ENCODE results near the gene COX11. TPM values are rescaled to one million over a fixed set of nuclear protein-coding genes. Genes with fewer than 3 reads are reported as not detected.

Gene COX11
- total and polyA plus RNA-seq, 2 donors from 2014 or later: 52.7 to 64.9 TPM

DNA sequence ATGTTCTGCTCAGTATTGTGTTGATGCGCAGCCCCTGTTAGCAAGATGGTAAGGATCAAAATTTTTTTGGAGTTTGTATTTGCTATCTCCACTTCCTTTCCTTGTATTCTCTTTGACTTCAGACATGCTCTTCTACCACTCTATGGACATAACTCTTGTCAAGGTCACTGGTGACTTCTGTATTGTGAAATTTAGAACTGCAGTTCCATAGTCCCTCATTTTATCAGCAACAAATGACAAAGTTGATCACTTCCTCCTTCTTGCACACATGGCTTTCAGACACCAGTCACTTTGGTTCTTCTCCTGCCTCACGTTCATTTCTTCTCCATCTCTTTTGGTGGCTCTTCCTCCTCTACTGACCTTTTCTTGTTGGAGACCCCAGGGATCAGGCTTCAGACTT, 21.1 kb downstream of the COX11 start:
- Histone ChIP-seq H3K9ac (ENCODE audit: low read length in 3 of 3) (no peak overlapping the region), H3K27me3 (ENCODE audit: control insufficient read depth, insufficient read depth, low read length) (no peaks in the 10 kb centered on the region), H3K9me3 (ENCODE audit: control insufficient read depth in 2 of 3, insufficient read depth in 1 of 3, low read length in 3 of 3) (no peaks in the 10 kb centered on the region), H3K4me3 (ENCODE audit: low read length in 3 of 3) (no peak overlapping the region), H3K4me1 (ENCODE audit: control insufficient read depth in 2 of 3, insufficient read depth in 2 of 3, low read depth in 1 of 3, low read length in 3 of 3) (no peaks in the 10 kb centered on the region), H3K27ac (ENCODE audit: low read depth in 2 of 2, low read length in 2 of 2) (no peak overlapping the region), H3K36me3 (ENCODE audit: control insufficient read depth in 2 of 3, insufficient read depth in 3 of 3, low read length in 3 of 3) (peaks cover 0 to 10% (median 0%) of the 10 kb centered on the region in 3 donors)
- TF ChIP-seq, protein P1, sequence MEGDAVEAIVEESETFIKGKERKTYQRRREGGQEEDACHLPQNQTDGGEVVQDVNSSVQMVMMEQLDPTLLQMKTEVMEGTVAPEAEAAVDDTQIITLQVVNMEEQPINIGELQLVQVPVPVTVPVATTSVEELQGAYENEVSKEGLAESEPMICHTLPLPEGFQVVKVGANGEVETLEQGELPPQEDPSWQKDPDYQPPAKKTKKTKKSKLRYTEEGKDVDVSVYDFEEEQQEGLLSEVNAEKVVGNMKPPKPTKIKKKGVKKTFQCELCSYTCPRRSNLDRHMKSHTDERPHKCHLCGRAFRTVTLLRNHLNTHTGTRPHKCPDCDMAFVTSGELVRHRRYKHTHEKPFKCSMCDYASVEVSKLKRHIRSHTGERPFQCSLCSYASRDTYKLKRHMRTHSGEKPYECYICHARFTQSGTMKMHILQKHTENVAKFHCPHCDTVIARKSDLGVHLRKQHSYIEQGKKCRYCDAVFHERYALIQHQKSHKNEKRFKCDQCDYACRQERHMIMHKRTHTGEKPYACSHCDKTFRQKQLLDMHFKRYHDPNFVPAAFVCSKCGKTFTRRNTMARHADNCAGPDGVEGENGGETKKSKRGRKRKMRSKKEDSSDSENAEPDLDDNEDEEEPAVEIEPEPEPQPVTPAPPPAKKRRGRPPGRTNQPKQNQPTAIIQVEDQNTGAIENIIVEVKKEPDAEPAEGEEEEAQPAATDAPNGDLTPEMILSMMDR (IDR thresholded peaks at IDR 0.05; ENCODE audit: borderline replicate concordance, extremely low read depth, insufficient read depth): no peak
- no peak for FAIRE-seq
- intact Hi-C loops (cut with DNase I): no loop called here
- DNase-seq: no peak

- no peak for DNase-seq
- no peak for FAIRE-seq
- H3K27ac ChIP-seq (ENCODE audit: low read depth in 2 of 2, low read length in 2 of 2): no peak overlapping the region
- no peak overlapping the region for H3K9ac ChIP-seq (ENCODE audit: low read length in 3 of 3)
- H3K4me1 ChIP-seq (ENCODE audit: control insufficient read depth in 2 of 3, insufficient read depth in 2 of 3, low read depth in 1 of 3, low read length in 3 of 3): no peaks in the 10 kb centered on the region
- no peaks in the 10 kb centered on the region for H3K27me3 ChIP-seq (ENCODE audit: control insufficient read depth, insufficient read depth, low read length)
- intact Hi-C loops (cut with DNase I): no loop called here
- H3K9me3 ChIP-seq (ENCODE audit: control insufficient read depth in 2 of 3, insufficient read depth in 1 of 3, low read length in 3 of 3): no peaks in the 10 kb centered on the region
- H3K36me3 ChIP-seq (ENCODE audit: control insufficient read depth in 2 of 3, insufficient read depth in 3 of 3, low read length in 3 of 3): peaks cover 0 to 8% (median 0%) of the 10 kb centered on the region in 3 donors
- TF ChIP-seq, protein P1 (IDR thresholded peaks at IDR 0.05; ENCODE audit: borderline replicate concordance, extremely low read depth, insufficient read depth): no peak
- H3K4me3 ChIP-seq (ENCODE audit: low read length in 3 of 3): no peak overlapping the region
Observed at GRCh38 chr17:54945671-54946070, 22.8 kb downstream of the COX11 start.

DNA sequence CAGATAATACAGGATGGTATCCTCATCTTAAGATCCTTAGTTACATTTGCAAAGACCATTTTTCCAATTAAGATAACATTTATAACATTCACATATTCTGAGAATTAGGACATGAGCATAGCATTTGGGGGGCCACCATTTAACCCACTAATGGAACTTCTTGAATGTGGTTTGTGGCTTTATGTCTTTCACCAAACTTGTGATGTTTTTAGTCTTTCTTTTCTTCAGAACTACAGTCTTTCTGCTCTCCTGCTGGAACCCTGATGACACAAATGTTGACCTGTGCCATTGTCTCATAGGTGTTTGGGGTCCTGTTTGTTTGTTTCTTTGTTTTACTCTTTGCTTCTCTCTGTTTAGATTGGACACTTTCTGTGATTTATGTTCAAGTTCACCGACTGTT, 23.2 kb downstream of the COX11 start:
- Histone ChIP-seq H3K9ac (ENCODE audit: low read length in 3 of 3) (no peak overlapping the region), H3K27ac (ENCODE audit: low read depth in 2 of 2, low read length in 2 of 2) (no peak overlapping the region), H3K36me3 (ENCODE audit: control insufficient read depth in 2 of 3, insufficient read depth in 3 of 3, low read length in 3 of 3) (peaks cover 0 to 6% (median 0%) of the 10 kb centered on the region in 3 donors), H3K9me3 (ENCODE audit: control insufficient read depth in 2 of 3, insufficient read depth in 1 of 3, low read length in 3 of 3) (no peaks in the 10 kb centered on the region), H3K4me3 (ENCODE audit: low read length in 3 of 3) (no peak overlapping the region), H3K27me3 (ENCODE audit: control insufficient read depth, insufficient read depth, low read length) (no peaks in the 10 kb centered on the region), H3K4me1 (ENCODE audit: control insufficient read depth in 2 of 3, insufficient read depth in 2 of 3, low read depth in 1 of 3, low read length in 3 of 3) (no peaks in the 10 kb centered on the region)
- intact Hi-C loops (cut with DNase I): no loop called here
- FAIRE-seq: no peak
- DNase-seq: no peak
- TF ChIP-seq, protein P1 (IDR thresholded peaks at IDR 0.05; ENCODE audit: borderline replicate concordance, extremely low read depth, insufficient read depth): no peak

- intact Hi-C loops (cut with DNase I): no loop called here
Observed at GRCh38 chr17:54944796-54945195, 23.7 kb downstream of the COX11 start.

More at GRCh38 chr17:54944796-54945195, 23.7 kb downstream of the COX11 start:
- no peak overlapping the region for H3K9ac ChIP-seq (ENCODE audit: low read length in 3 of 3)
- FAIRE-seq (no peak), DNase-seq (no peak)
- H3K4me3 ChIP-seq (ENCODE audit: low read length in 3 of 3): no peak overlapping the region
- peaks cover 0 to 9% (median 0%) of the 10 kb centered on the region in 3 donors for H3K36me3 ChIP-seq (ENCODE audit: control insufficient read depth in 2 of 3, insufficient read depth in 3 of 3, low read length in 3 of 3)
- TF ChIP-seq, protein P1 (IDR thresholded peaks at IDR 0.05; ENCODE audit: borderline replicate concordance, extremely low read depth, insufficient read depth): no peak
- H3K27ac ChIP-seq (ENCODE audit: low read depth in 2 of 2, low read length in 2 of 2): no peak overlapping the region
- H3K4me1 ChIP-seq (ENCODE audit: control insufficient read depth in 2 of 3, insufficient read depth in 2 of 3, low read depth in 1 of 3, low read length in 3 of 3): no peaks in the 10 kb centered on the region
- no peaks in the 10 kb centered on the region for H3K27me3 ChIP-seq (ENCODE audit: control insufficient read depth, insufficient read depth, low read length)
- H3K9me3 ChIP-seq (ENCODE audit: control insufficient read depth in 2 of 3, insufficient read depth in 1 of 3, low read length in 3 of 3): no peaks in the 10 kb centered on the region
